HepG2 (cell line): ENCODE data around the gene FAM219A. TPM values are rescaled to one million over a fixed set of nuclear protein-coding genes. Genes with fewer than 3 reads are reported as not detected.

Experiments
- ARNT2 ChIP-seq: sonication (generic); formaldehyde crosslinking; IDR thresholded peaks from 2 replicates; pipeline ENCODE4 v1.8.0; 2022; ENCODE audit warnings: mild to moderate bottlenecking, low read depth, missing genetic modification reagents, moderate library complexity
- ATF4 ChIP-seq, 2 experiments: fragments of 450-650 bp in 1 of 2; sonication (generic) in 1 of 2; formaldehyde crosslinking; IDR thresholded peaks; 2 replicates each; pipeline versions ENCODE4 v1.5.0 to v1.8.0; 2020 to 2022; ENCODE audit warnings: mild to moderate bottlenecking in 1 of 2, missing genetic modification reagents in 1 of 2
- DZIP1 ChIP-seq: sonication (generic); formaldehyde crosslinking; IDR thresholded peaks from 2 replicates; pipeline ENCODE4 v1.5.0; 2020; ENCODE audit warnings: mild to moderate bottlenecking, missing genetic modification reagents
- FLYWCH1 ChIP-seq: sonication (generic); formaldehyde crosslinking; IDR thresholded peaks from 2 replicates; pipeline ENCODE4 v1.8.1; 2023; ENCODE audit warnings: mild to moderate bottlenecking, missing genetic modification reagents
- HCFC1 ChIP-seq: fragments of 150-350 bp; IDR thresholded peaks from 2 replicates; pipeline ENCODE4 v1.6.1; 2014; ENCODE audit warnings: low read depth, low read length
- HNRNPH1 ChIP-seq: fragments of 200-400 bp; formaldehyde crosslinking; optimal IDR thresholded peaks from 2 replicates; pipeline ENCODE3; 2017; ENCODE audit warnings: mild to moderate bottlenecking, low read depth, low read length
- KAT8 ChIP-seq: IDR thresholded peaks from 2 replicates; pipeline ENCODE4 v1.6.1; 2016; ENCODE audit warnings: missing genetic modification reagents, missing compliant biosample characterization
- MAX ChIP-seq: IDR thresholded peaks from 2 replicates; pipeline ENCODE4 v1.6.1; 2012; ENCODE audit warnings: inconsistent platforms
- MIXL1 ChIP-seq: IDR thresholded peaks from 2 replicates; pipeline ENCODE4 v1.6.1; 2016
- NFIC ChIP-seq: IDR thresholded peaks from 2 replicates; pipeline ENCODE4 v1.6.1; 2012; ENCODE audit warnings: mild to moderate bottlenecking, low read length, inconsistent platforms
- POLR2AphosphoS2 ChIP-seq: IDR thresholded peaks from 2 replicates; pipeline ENCODE4 v1.6.1; 2011; ENCODE audit warnings: low read depth, low read length, improper control_type of control experiment
- XBP1 ChIP-seq: sonication (generic); formaldehyde crosslinking; IDR thresholded peaks from 2 replicates; pipeline ENCODE4 v1.5.0; 2020; ENCODE audit warnings: missing genetic modification reagents
- XRCC5 ChIP-seq: fragments of 200-400 bp; formaldehyde crosslinking; optimal IDR thresholded peaks from 2 replicates; pipeline ENCODE3; 2017; ENCODE audit warnings: mild to moderate bottlenecking, low read length
- ZNF101 ChIP-seq: sonication (generic); formaldehyde crosslinking; IDR thresholded peaks from 2 replicates; pipeline ENCODE4 v1.4.0; 2020; ENCODE audit warnings: mild to moderate bottlenecking, low read depth, missing genetic modification reagents, borderline replicate concordance
- ZNF280B ChIP-seq: sonication (generic); formaldehyde crosslinking; IDR thresholded peaks from 2 replicates; pipeline ENCODE4 v1.5.0; 2020; ENCODE audit warnings: missing genetic modification reagents, mild to moderate bottlenecking, borderline replicate concordance
- ZNF451 ChIP-seq: sonication (generic); formaldehyde crosslinking; IDR thresholded peaks from 2 replicates; pipeline ENCODE4 v1.5.0; 2020; ENCODE audit warnings: mild to moderate bottlenecking, missing genetic modification reagents
- ZNF570 ChIP-seq: sonication (generic); formaldehyde crosslinking; IDR thresholded peaks from 2 replicates; pipeline ENCODE4 v1.4.0; 2020; ENCODE audit warnings: mild to moderate bottlenecking, missing genetic modification reagents, borderline replicate concordance
- ZNF709 ChIP-seq: sonication (generic); formaldehyde crosslinking; IDR thresholded peaks from 2 replicates; pipeline ENCODE4 v1.5.0; 2020; ENCODE audit warnings: mild to moderate bottlenecking, missing genetic modification reagents
- polyA plus RNA-seq, 8 experiments: library from polyadenylated mRNA; depleted of rRNA in 3 of 8; stranded (reverse) in 7 of 8; unstranded in 1 of 8; fragments of >200 nt; fragmentation: Illumina TruSeq in 4 of 8; extraction: Trizol in 4 of 8; gene quantifications; 2 replicates each; pipeline versions ENCODE4 v1.2.1 to v1.2.3, GENCODE V29; 2011 to 2016; ENCODE audit warnings: low read depth in 4 of 8, missing spikeins in 1 of 8, mixed read lengths in 1 of 8; ENCODE audit not compliant: insufficient read depth in 1 of 8
- total RNA-seq, 5 experiments: library from RNA; depleted of rRNA; stranded (reverse); fragments of >200 nt; fragmentation: Illumina TruSeq; extraction: Trizol; gene quantifications; 2 replicates each; pipeline ENCODE4 v1.2.3, GENCODE V29; 2016; ENCODE audit warnings: low read depth in 1 of 5
- TF ChIP-seq, protein P1 (sequence below): sonication (generic); formaldehyde crosslinking; IDR thresholded peaks from 2 replicates; pipeline ENCODE4 v1.9.0; 2021; ENCODE audit warnings: missing genetic modification reagents, mild to moderate bottlenecking, borderline replicate concordance
- TF ChIP-seq, protein P2 (sequence below): fragments of 450-650 bp; IDR thresholded peaks from 2 replicates; pipeline ENCODE4 v1.6.1; 2017
- TF ChIP-seq, protein P3 (sequence below): sonication (generic); formaldehyde crosslinking; conservative IDR thresholded peaks from 2 replicates; pipeline ENCODE4 v1.4.0; 2020; ENCODE audit warnings: missing genetic modification reagents

FAM219A gene
- total and polyA plus RNA-seq, 2 of the 13 experiments (the other 11 are each of a cell fraction or from before 2014, with no cell fraction given): 3.9 to 6.4 TPM

DNA sequence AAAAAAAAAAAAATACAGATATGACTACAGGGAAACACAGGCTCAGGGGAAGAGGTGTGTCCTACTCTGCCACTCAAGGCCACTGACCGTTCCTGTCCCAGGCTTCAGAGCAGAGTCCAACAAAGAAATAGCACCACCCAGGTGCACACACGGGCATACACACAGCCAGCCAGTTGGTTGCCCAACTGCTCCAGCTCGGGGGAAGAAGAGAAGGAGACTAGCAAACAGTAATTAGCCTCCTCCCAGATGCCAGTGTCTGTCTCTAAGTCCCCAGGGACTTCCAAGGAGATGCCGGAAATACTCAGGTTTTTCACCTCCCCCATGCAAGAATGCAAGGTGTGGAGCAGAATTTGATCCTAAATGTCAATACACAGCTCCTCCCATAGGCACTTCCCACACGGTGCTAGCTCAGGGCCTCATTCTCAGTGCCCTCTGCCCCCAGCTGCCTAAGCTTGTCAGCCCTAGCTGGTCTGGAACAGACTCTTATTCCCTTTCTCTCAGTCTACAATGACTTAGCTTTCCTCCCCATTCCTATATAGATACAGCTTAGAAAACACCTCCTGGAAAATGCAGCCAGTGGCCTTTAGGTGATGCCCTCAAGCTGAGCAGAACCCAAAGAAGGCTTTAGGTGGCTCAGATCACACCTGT lies 83.3 kb downstream of the FAM219A start (continued):
- TF ChIP-seq HCFC1 (no peak), ZNF709 (CRISPR knock-in tag) (no peak), MIXL1 (no peak; the same call in 1 of the 2 replicates), KAT8 (CRISPR knock-in tag) (0 out of 2 replicates have a peak, but pooled peaks have one; percentile 40), ATF4 (CRISPR knock-in tag; IDR thresholded peaks at IDR 0.05) (no peak), XRCC5 (no peak), HNRNPH1 (no peak), POLR2AphosphoS2 (no peak), XBP1 (no peak), ZNF570 (CRISPR knock-in tag) (no peak), ZNF451 (no peak), NFIC (no peak), ZNF101 (CRISPR knock-in tag) (no peak), ZNF280B (CRISPR knock-in tag) (no peak), MAX (no peak), ARNT2 (CRISPR knock-in tag) (no peak), DZIP1 (no peak), FLYWCH1 (CRISPR knock-in tag) (no peak)
- TF ChIP-seq, protein P1, sequence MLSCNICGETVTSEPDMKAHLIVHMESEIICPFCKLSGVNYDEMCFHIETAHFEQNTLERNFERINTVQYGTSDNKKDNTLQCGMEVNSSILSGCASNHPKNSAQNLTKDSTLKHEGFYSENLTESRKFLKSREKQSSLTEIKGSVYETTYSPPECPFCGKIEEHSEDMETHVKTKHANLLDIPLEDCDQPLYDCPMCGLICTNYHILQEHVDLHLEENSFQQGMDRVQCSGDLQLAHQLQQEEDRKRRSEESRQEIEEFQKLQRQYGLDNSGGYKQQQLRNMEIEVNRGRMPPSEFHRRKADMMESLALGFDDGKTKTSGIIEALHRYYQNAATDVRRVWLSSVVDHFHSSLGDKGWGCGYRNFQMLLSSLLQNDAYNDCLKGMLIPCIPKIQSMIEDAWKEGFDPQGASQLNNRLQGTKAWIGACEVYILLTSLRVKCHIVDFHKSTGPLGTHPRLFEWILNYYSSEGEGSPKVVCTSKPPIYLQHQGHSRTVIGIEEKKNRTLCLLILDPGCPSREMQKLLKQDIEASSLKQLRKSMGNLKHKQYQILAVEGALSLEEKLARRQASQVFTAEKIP (CRISPR knock-in tag): no peak
- TF ChIP-seq, protein P2, sequence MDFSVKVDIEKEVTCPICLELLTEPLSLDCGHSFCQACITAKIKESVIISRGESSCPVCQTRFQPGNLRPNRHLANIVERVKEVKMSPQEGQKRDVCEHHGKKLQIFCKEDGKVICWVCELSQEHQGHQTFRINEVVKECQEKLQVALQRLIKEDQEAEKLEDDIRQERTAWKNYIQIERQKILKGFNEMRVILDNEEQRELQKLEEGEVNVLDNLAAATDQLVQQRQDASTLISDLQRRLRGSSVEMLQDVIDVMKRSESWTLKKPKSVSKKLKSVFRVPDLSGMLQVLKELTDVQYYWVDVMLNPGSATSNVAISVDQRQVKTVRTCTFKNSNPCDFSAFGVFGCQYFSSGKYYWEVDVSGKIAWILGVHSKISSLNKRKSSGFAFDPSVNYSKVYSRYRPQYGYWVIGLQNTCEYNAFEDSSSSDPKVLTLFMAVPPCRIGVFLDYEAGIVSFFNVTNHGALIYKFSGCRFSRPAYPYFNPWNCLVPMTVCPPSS: no peak
- TF ChIP-seq, protein P3, sequence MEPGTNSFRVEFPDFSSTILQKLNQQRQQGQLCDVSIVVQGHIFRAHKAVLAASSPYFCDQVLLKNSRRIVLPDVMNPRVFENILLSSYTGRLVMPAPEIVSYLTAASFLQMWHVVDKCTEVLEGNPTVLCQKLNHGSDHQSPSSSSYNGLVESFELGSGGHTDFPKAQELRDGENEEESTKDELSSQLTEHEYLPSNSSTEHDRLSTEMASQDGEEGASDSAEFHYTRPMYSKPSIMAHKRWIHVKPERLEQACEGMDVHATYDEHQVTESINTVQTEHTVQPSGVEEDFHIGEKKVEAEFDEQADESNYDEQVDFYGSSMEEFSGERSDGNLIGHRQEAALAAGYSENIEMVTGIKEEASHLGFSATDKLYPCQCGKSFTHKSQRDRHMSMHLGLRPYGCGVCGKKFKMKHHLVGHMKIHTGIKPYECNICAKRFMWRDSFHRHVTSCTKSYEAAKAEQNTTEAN (CRISPR knock-in tag): no peak
